Heart left ventricle (tissue), 13 donors: ENCODE measurements around the gene FAF1.

Experiments used
- POLR2A ChIP-seq, 2 donors: fragments of 450-650 bp; IDR thresholded peaks; one replicate each; pipeline ENCODE4 v1.6.1; 2017; ENCODE audit warnings: antibody characterized with exemption in 2 of 2, mild to moderate bottlenecking in 2 of 2, moderate library complexity in 2 of 2
- TF ChIP-seq, protein P1 (sequence below), 12 donors: fragments of 200-600 bp; sonication (generic) in 4 of 12; IDR thresholded peaks; one replicate each; pipeline versions ENCODE4 v1.5.0 to v1.8.0; 2018 to 2022; ENCODE audit warnings: antibody characterized with exemption in 12 of 12, mild to moderate bottlenecking in 5 of 12
- donor health status: ischemic (EF 13 %, LVEDD 7.1; RV severe dilation, severe dysfunction).
- donor health status: DM: no; HTN: yes; CAD: no.
- donor health status: DM: no; HTN: no; CAD: no.
- donor health status: ischemic (EF 25% LVEDD 6.9; RV normal size, moderate dysfunction).
- donor health status: ischemic (EF 25% LVEDD 5.7; RV mildly dilated, moderate dysfunction).
- donor health status: ischemic (EF 35%, LVEDD 5.7; RV mildly dilated, moderate dysfunction).
- donor health status: nonischemic (EF 11% LVEDD 7.7; RV severe dilation, severe dysfunction).
- donor health status: DM: yes; HTN: yes; CAD: no.
- donor health status: PGD.
- donor health status: ischemic (EF 29% LVEDD 5.4; RV normal size, mild dysfunction).
- donor health status: nonischemic (EF 23%, LVEDD 6.1; RV moderate dilation, normal function).

DNA sequence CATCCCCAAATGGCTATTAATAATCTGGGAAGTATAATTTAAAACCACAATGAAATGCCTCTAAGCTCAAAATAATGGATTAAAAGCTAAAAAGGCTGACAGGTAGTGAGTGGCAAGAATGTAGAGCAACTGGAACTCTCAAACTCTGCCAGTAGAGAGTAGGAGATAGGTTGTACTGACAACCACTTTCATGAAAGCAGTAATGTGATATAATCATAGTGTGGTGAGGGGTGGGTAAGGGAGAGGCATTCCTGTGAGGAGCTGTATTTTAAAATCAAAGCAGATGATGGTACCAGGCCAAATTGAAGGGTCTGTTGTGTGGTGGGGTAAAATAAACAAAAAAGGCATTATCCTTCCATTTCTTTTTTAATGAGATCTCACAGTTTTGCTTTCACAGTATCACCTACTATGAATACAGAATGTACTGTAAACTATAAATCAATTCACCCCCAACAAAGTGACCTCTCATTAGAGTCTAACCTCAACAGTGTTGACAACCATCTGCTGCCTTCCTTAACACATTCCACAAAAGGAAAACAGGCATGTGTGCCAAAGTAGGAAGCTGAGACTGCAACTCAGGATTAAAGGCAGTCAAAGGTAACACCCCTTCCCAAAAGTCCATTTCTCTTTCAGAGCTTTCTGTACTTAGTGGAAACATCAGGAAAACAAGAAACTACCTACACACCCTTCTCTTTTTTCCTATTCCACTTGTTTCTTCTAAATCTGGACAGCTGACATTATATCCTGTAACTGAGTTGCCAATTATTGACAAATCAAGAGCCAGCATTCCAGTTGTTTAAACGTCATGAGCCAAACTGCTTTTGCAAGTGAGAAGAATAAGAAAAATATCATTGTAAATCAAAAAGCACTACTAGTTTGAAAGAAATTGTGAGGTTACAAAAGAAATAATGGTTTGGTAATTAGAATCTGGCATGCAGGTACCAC lies 130.8 kb downstream of the FAF1 start:
- TF ChIP-seq, protein P1, sequence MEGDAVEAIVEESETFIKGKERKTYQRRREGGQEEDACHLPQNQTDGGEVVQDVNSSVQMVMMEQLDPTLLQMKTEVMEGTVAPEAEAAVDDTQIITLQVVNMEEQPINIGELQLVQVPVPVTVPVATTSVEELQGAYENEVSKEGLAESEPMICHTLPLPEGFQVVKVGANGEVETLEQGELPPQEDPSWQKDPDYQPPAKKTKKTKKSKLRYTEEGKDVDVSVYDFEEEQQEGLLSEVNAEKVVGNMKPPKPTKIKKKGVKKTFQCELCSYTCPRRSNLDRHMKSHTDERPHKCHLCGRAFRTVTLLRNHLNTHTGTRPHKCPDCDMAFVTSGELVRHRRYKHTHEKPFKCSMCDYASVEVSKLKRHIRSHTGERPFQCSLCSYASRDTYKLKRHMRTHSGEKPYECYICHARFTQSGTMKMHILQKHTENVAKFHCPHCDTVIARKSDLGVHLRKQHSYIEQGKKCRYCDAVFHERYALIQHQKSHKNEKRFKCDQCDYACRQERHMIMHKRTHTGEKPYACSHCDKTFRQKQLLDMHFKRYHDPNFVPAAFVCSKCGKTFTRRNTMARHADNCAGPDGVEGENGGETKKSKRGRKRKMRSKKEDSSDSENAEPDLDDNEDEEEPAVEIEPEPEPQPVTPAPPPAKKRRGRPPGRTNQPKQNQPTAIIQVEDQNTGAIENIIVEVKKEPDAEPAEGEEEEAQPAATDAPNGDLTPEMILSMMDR (IDR thresholded peaks at IDR 0.05): no peak
- TF ChIP-seq POLR2A (IDR thresholded peaks at IDR 0.05): no peak
